Measurements from ENCODE around the gene HNRNPA1.

The HNRNPA1 gene

DNA sequence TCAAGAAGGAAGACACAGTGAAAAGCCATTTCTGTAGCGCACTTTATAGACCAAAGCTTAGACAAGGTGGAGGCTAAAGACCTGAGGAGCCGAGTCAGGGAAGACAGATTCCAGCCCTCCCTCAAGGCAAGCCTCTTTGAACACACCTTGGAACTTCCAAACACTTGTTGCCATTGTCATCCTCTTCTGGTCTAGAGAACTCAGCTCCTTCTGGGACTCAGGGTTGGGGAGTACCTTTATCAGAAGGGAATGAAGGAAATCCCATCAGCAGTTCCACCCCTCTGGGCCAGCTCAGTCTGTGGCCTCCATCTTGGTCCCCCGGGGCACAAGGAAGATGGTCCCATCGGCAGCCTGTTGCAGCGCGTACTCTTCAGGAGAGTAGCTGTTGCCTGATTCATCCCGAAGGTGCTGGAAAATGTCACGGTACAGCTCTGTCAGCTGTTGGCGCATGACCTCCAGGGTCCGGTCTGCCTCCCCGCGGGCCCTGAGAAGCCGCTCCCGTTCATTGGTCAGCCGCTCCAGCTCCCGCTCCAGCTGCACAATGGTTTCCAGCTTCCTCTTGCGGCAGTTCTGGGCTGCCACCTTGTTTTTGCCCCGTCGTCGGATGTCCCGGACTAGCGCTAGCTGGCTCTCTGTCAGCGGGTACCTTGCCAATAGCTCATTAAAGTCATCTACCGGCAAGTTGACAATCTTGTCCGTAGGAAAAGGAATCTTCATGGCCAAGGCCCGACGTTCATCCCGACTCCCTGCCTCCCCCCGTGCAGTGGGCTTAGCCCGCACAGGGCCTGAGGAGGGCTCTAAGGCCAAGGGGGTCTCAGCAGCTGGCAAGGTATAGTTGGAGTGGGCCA is 11.8 kb downstream of the HNRNPA1 start:
- no peak for DNase-seq (ENCODE audit: low read depth)
- TF ChIP-seq, protein P1, sequence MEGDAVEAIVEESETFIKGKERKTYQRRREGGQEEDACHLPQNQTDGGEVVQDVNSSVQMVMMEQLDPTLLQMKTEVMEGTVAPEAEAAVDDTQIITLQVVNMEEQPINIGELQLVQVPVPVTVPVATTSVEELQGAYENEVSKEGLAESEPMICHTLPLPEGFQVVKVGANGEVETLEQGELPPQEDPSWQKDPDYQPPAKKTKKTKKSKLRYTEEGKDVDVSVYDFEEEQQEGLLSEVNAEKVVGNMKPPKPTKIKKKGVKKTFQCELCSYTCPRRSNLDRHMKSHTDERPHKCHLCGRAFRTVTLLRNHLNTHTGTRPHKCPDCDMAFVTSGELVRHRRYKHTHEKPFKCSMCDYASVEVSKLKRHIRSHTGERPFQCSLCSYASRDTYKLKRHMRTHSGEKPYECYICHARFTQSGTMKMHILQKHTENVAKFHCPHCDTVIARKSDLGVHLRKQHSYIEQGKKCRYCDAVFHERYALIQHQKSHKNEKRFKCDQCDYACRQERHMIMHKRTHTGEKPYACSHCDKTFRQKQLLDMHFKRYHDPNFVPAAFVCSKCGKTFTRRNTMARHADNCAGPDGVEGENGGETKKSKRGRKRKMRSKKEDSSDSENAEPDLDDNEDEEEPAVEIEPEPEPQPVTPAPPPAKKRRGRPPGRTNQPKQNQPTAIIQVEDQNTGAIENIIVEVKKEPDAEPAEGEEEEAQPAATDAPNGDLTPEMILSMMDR (IDR thresholded peaks at IDR 0.05; ENCODE audit: control insufficient read depth, extremely low read depth, insufficient read depth): no peak
- H3K4me3 ChIP-seq (ENCODE audit: low read depth, low read length): no peak overlapping the region

DNA sequence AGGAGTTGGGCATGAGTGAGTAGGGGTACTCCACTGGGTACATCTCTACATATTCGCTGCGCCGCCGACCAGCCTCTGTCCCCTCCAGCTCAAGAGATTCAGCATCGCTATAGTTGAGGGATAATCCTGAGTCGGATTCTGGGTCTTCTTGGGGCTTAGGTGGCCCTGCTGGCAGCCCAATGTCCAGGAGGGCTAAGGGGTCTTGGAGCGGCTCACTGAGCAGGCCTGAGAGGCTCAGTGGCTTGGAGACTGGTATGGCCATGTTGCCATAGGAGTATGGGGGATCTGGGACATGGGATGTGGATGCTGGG is 12.4 kb downstream of the HNRNPA1 start:
- H3K4me3 ChIP-seq (ENCODE audit: low read depth, low read length): no peak overlapping the region
- no peak for DNase-seq (ENCODE audit: low read depth)
- TF ChIP-seq, protein P1 (IDR thresholded peaks at IDR 0.05; ENCODE audit: control insufficient read depth, extremely low read depth, insufficient read depth): no peak

DNA sequence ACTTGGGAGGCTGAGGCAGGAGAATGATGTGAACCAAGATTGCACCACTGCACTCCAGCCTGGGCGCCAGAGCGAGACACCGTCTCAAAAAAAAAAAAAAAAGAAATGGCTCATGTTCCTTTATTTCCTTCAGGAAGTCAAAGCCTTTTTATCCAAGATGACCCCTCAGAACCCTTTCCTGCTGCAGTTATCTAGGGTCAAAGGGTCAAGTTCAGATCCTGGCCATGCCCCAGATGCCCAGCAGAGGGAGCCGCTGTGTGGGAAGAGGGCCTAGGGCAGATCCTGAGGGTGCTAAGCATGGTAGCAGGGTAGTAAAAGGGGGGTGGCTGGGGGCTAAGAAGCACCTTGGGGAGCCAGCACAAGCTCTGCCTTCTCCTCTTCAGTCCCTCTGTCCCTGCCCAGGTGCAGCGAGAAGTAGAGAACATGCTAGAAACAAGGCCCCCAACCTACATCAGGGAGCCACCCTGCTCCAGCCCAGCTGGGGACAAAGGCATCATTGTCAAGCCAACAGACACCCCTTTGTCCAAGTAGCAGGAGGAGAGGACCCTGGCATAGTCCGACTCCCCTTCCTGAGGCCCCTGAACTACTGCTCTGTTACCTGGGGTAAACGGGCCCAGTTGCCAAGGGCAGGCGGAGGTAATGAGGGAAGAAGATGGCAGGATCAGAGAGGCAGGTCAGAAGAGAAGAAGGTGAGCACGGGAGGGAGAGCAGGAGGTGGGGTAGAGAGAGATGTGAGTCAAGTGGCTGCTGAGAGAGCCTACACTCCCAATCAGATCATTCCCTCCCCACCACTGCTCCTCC is 13.8 kb downstream of the HNRNPA1 start:
- DNase-seq (ENCODE audit: low read depth): no peak
- H3K4me3 ChIP-seq (ENCODE audit: low read depth, low read length): no peak overlapping the region
- TF ChIP-seq, protein P1 (IDR thresholded peaks at IDR 0.05; ENCODE audit: control insufficient read depth, extremely low read depth, insufficient read depth): peak; percentile 67

DNA sequence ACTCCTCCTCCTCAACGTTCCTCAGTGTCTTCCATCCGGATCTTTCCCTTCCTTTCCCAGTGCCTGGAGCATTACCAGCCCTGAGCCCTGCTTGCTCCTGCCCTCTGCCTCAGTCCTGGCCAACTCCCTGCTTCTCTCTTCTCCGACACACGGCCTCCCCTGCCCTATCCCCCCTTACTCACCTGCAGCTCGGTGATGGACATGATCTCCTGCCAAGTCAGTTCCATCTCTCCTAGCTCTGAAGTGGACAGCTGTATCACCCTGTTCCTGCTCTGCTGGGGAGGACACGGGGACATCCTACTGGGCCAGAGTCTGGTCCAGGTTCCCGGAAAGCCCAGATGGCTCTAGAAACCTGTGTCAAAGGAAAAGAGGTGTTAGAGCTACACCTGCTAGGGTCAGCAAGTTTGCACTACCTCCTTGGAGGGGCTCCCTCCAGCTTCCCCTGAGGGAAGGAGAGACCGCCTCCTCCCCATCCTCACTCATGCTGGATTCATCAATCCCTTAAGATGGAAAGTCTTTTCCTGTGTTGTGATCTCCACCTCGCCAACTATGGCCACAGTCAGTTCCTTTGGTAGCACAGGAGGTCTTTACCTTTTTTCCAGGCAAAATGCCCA is 14.5 kb downstream of the HNRNPA1 start:
- TF ChIP-seq, protein P1 (IDR thresholded peaks at IDR 0.05; ENCODE audit: control insufficient read depth, extremely low read depth, insufficient read depth): no peak
- DNase-seq (ENCODE audit: low read depth): no peak
- H3K4me3 ChIP-seq (ENCODE audit: low read depth, low read length): no peak overlapping the region

DNA sequence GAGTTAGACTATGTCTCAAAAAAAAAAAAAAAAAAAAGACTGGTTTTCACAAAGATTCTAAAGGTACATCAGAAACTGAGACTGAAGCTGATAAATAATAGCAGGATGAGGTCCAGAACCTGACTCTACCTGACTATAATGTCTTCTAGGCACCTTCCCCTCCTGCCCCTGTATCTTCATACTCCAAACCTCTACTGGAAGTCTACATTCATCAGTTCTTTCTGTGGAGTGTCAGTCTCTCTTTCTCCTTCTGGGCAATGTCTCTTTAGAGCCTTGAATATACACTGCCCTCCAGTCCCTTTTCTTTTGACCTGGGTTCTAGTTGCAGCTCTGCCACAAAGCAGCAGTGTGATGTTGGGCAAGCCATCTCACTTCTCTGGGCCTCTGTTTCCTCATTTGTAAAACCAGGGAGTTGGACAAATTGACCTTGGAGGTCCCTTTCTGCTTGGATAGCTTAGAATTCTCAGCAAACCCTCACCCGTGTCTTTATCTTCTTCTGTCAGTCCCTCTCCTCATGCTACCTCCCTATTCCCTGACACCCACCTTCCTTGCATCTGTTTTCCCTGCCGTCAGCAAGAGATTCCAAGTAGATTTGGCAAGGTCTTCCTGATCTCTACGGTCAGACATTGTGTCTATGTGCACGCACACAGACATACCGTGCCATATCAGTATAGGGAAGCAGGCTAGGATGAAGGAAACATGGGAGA is 16.0 kb downstream of the HNRNPA1 start:
- TF ChIP-seq, protein P1 (IDR thresholded peaks at IDR 0.05; ENCODE audit: control insufficient read depth, extremely low read depth, insufficient read depth): no peak
- H3K4me3 ChIP-seq (ENCODE audit: low read depth, low read length): no peak overlapping the region
- no peak for DNase-seq (ENCODE audit: low read depth)

DNA sequence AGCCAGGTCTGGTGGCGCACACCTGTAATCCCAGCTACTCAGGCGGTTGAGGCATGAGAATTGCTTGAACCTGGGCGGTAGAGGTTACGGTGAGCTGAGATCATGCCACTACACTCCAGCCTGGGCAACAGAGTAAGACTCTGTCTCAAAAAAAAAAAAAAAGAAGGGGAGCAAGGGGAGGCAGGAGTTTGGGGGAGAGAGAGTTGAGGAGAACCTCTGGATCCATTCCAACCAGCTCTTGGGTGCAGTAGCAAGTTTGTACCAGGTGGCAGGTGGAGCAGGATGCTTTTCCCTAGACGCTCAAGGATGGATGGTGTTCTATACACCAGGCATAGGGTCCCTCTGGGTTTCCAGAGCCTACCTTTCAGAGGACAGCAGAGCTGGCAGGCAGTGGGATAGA is 18.4 kb downstream of the HNRNPA1 start:
- no peak overlapping the region for H3K4me3 ChIP-seq (ENCODE audit: low read depth, low read length)
- DNase-seq (ENCODE audit: low read depth): no peak
- TF ChIP-seq, protein P1 (IDR thresholded peaks at IDR 0.05; ENCODE audit: control insufficient read depth, extremely low read depth, insufficient read depth): no peak
